Activated CD8-positive, alpha-beta T cell treated with anti-CD3 and anti-CD28 coated beads for 36 hours (primary cell): ENCODE data around the gene GPR173. TPM values are rescaled to one million over a fixed set of nuclear protein-coding genes. Genes with fewer than 3 reads are reported as not detected.

ENCODE experiments used
- ATAC-seq: fragments of 200-7000 bp; cut with Tn5 transposase; one replicate; pipeline ENCODE4 v1.10.0; 2021; ENCODE audit warnings: mild to moderate bottlenecking, moderate library complexity
- CTCF ChIA-PET: fragments of 350-600 bp; sonication (Branson Sonifier 250); formaldehyde crosslinking; loops from one replicate; lab custom pipeline; 2021; ENCODE audit warnings: antibody characterized with exemption; lab: Charles Lee
- POLR2A ChIA-PET: fragments of 350-600 bp; sonication (Branson Sonifier 250); formaldehyde crosslinking; loops from one replicate; lab custom pipeline; 2021; ENCODE audit warnings: antibody characterized with exemption; lab: Charles Lee
- DNase-seq: peaks from one replicate; pipeline ENCODE4 v3.0.0-alpha.2; 2020
- H3K27ac Mint-ChIP-seq: one replicate; pipeline ENCODE4 v1.8.0; 2021; ENCODE audit warnings: mild to moderate bottlenecking, mixed read lengths
- H3K27me3 Mint-ChIP-seq: one replicate; pipeline ENCODE4 v1.8.0; 2021; ENCODE audit warnings: mixed read lengths
- H3K36me3 Mint-ChIP-seq: one replicate; pipeline ENCODE4 v1.8.0; 2021; ENCODE audit warnings: low read depth, mixed read lengths
- H3K4me1 Mint-ChIP-seq: one replicate; pipeline ENCODE4 v1.8.0; 2021; ENCODE audit warnings: low read depth, mixed read lengths
- H3K4me3 Mint-ChIP-seq: one replicate; pipeline ENCODE4 v1.8.0; 2021; ENCODE audit warnings: mild to moderate bottlenecking, moderate library complexity, mixed read lengths
- H3K9me3 Mint-ChIP-seq: one replicate; pipeline ENCODE4 v1.8.0; 2021; ENCODE audit warnings: mixed read lengths
- CTCF ChIP-seq: fragments of 200-600 bp; IDR thresholded peaks from one replicate; pipeline ENCODE4 v1.8.0; 2022; ENCODE audit warnings: antibody characterized with exemption, mild to moderate bottlenecking
- intact Hi-C: fragments of 100-400 bp; cut with micrococcal nuclease; formaldehyde crosslinking; loops from one replicate; pipeline ENCODE4 v1.10.0; 2022
- total RNA-seq, 2 experiments: library from RNA; stranded (reverse); gene quantifications; one replicate each; pipeline ENCODE4 v1.2.3, GENCODE V29; 2021

Gene GPR173
- total RNA-seq, 2 experiments from 2014 or later = 0.36 to 0.70 TPM

GRCh38 chrX:53055244-53055849 is 6.8 kb downstream of the GPR173 start:
- ChIA-PET CTCF (no interaction called here), POLR2A (no interaction called here)
- no peak for TF ChIP-seq CTCF
- intact Hi-C loops = no loop called here
- Mint-ChIP-seq H3K9me3 (no peaks in the 10 kb centered on the region), H3K27ac (no peak overlapping the region), H3K4me1 (no peaks in the 10 kb centered on the region), H3K4me3 (no peak overlapping the region), H3K36me3 (no peaks in the 10 kb centered on the region), H3K27me3 (no peaks in the 10 kb centered on the region)
- ATAC-seq = no peak
- DNase-seq = no peak

DNA sequence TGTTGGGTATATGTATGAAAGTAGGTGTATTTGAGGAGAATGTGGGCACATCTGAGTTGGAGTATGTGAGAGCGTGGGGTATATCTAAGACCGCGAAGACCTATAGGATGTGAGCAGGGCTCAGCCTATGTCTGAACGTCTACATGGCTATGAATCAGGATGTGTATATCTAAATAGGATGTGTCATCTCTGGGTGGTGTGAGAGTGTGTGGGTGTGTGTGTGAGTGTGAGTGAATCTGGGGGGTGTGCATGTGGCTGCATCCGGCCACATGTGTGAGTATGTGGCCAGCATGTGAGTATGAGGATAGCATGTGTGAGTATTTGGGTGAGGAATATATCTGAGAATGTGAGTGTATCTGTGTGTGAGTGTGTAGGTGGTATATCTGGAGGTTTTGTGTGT is 7.7 kb downstream of the GPR173 start:
- no peaks in the 10 kb centered on the region for H3K36me3 Mint-ChIP-seq
- no peaks in the 10 kb centered on the region for H3K9me3 Mint-ChIP-seq
- H3K27me3 Mint-ChIP-seq = no peaks in the 10 kb centered on the region
- ATAC-seq = peak; percentile 71
- POLR2A ChIA-PET = no interaction called here
- TF ChIP-seq CTCF = no peak
- DNase-seq = no peak
- intact Hi-C loops = no loop called here
- no peak overlapping the region for H3K27ac Mint-ChIP-seq
- no peak overlapping the region for H3K4me3 Mint-ChIP-seq
- H3K4me1 Mint-ChIP-seq = no peaks in the 10 kb centered on the region
- CTCF ChIA-PET = interaction anchor here (1.0 kb wide), 1 partner anchor 12 kb away, joined by 3 read pairs; no protein-coding TSS in a partner anchor

GRCh38 chrX:53065104-53065503 is 16.5 kb downstream of the GPR173 start:
- CTCF ChIA-PET = no interaction called here
- H3K27ac Mint-ChIP-seq = no peak overlapping the region
- intact Hi-C loops = no loop called here
- no peak for TF ChIP-seq CTCF
- POLR2A ChIA-PET = no interaction called here
- no peak overlapping the region for H3K4me3 Mint-ChIP-seq
- no peaks in the 10 kb centered on the region for H3K36me3 Mint-ChIP-seq
- H3K9me3 Mint-ChIP-seq = no peaks in the 10 kb centered on the region
- no peak for DNase-seq
- ATAC-seq = no peak
- no peaks in the 10 kb centered on the region for H3K4me1 Mint-ChIP-seq
- H3K27me3 Mint-ChIP-seq = no peaks in the 10 kb centered on the region

DNA sequence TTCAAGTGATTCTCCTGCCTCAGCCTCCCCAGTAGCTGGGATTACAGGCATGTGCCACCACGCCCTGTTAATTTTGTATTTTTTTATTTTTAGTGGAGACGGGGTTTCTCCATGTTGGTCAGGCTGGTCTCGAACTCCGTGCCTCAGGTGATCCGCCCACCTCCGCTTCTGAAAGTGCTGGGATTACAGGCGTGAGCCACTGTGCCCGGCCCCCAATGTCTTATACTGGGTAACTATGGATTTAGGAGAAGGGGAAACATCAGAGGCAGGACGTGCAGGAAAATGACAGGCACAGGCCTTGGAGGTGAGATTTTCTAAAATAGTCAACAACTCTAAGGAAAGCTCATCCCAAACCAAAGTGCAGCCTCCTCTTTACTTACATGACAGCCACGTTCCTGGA is 22.5 kb downstream of the GPR173 start:
- ATAC-seq (no peak), DNase-seq (no peak)
- Mint-ChIP-seq H3K27ac (no peak overlapping the region), H3K9me3 (no peaks in the 10 kb centered on the region), H3K4me1 (peaks cover 12% of the 10 kb centered on the region), H3K27me3 (no peaks in the 10 kb centered on the region), H3K4me3 (peak overlapping the region; percentile 85), H3K36me3 (no peaks in the 10 kb centered on the region)
- intact Hi-C loops = loop anchor here (2.0 kb wide), 1 partner anchor 18 kb away; no protein-coding TSS in a partner anchor
- TF ChIP-seq CTCF = no peak
- ChIA-PET POLR2A (no interaction called here), CTCF (interaction anchor here (1.4 to 1.9 kb wide), 2 partner anchors 18 to 20 kb away, joined by 5 to 8 read pairs; no protein-coding TSS in a partner anchor)

DNA sequence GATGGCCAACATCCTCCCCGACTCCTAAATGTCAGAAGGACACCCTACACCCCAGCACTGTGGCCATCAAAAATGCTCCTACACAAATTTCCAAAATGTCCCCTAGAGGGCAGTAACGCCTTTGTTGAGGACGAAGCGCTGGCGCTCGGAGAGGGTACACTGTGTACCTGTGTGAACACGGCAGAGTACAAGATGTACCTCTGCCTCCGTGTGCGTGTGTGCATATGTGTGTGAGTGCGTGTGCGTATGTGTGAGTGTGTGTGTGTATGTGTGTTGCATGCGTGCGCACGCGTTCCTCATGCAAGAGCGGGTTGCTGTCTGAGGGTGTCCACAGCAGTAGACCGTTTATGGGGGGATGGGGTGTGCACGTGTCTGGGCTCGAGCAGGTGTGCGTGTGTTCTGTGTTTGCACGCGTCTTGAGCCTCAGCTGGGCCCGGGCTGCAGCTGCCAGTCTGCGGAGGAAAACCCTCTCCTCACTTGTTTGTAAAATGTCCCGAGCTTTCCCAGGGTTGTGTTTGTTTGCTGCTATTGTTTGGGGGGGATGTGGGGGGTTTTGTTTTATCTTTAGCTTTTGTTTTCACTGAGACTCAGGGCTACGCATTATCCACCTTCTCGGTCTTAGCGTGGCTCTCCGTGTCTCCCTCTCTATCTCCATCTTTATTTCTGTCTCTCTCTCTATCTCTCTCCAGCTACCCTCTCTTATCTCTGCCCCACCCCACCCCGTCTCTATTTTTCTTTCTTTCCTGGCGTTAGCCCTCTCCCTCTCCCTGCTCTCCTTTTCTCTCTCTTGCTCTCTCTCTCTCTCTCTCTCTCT is 23.2 kb downstream of the GPR173 start:
- ATAC-seq (peak; percentile 83), DNase-seq (peak; percentile 74)
- Mint-ChIP-seq H3K4me1 (peaks cover 12% of the 10 kb centered on the region), H3K27ac (peak overlapping the region; percentile 92), H3K9me3 (no peaks in the 10 kb centered on the region), H3K36me3 (no peaks in the 10 kb centered on the region), H3K27me3 (no peaks in the 10 kb centered on the region), H3K4me3 (peak overlapping the region; percentile 85)
- CTCF ChIA-PET = interaction anchor here (0.8 to 2.1 kb wide), 8 partner anchors 10 to 117 kb away, joined by 3 to 20 read pairs (median 4); partner anchors contain the start of genes KANTR and TSPYL2
- POLR2A ChIA-PET = interaction anchor here (0.9 to 1.0 kb wide), 4 partner anchors 10 to 120 kb away, joined by 3 to 7 read pairs (median 4); partner anchors contain the start of gene TSPYL2
- intact Hi-C loops = loop anchor here (2.0 kb wide), 1 partner anchor 17 kb away; no protein-coding TSS in a partner anchor
- peak; percentile 59 for TF ChIP-seq CTCF
